Spleen (tissue), 11 donors: Measurements from ENCODE around the gene CFC1. TPM values are rescaled to one million over a fixed set of nuclear protein-coding genes. Genes with fewer than 3 reads are reported as not detected.
A peak's percentile ranks its signal among the peaks of the same experiment; 100 is the strongest.
"Not testable (repeated sequence)": the region's sequence is repeated elsewhere in the genome, so short reads cannot be mapped to it uniquely, and the experiment has no call there.

Source experiments
- DNase-seq: peaks from one replicate; pipeline ENCODE4 v3.0.0-alpha.2; 2020
- H3K27ac ChIP-seq, 8 donors: fragments of 200-600 bp; sonication (generic) in 7 of 8; 1 replicate in 4 of 8; 2 replicates in 4 of 8; pipeline versions ENCODE4 v1.5.0 to v1.8.0; 2016 to 2021; ENCODE audit warnings: inconsistent platforms in 4 of 8, mild to moderate bottlenecking in 4 of 8, moderate library complexity in 1 of 8
- H3K27me3 ChIP-seq, 7 donors: fragments of 200-600 bp; sonication (generic) in 6 of 7; replicated peaks in 1 of 7; 1 replicate in 4 of 7; 2 replicates in 3 of 7; pipeline versions ENCODE4 v1.5.0 to v1.8.0; 2016 to 2021; ENCODE audit warnings: inconsistent platforms in 3 of 7, mild to moderate bottlenecking in 1 of 7
- H3K36me3 ChIP-seq, 6 donors: fragments of 200-600 bp; sonication (generic) in 5 of 6; 1 replicate in 4 of 6; 2 replicates in 2 of 6; pipeline versions ENCODE4 v1.5.0 to v1.8.0; 2016 to 2021; ENCODE audit warnings: inconsistent platforms in 2 of 6
- H3K4me1 ChIP-seq, 6 donors: fragments of 200-600 bp; sonication (generic) in 5 of 6; 1 replicate in 3 of 6; 2 replicates in 3 of 6; pipeline versions ENCODE4 v1.5.0 to v1.8.0; 2016 to 2021; ENCODE audit warnings: inconsistent platforms in 3 of 6
- H3K4me3 ChIP-seq, 8 donors: fragments of 200-600 bp; sonication (generic) in 7 of 8; 1 replicate in 4 of 8; 2 replicates in 4 of 8; pipeline versions ENCODE4 v1.5.0 to v1.8.0; 2016 to 2021; ENCODE audit warnings: inconsistent platforms in 4 of 8, mild to moderate bottlenecking in 4 of 8, moderate library complexity in 2 of 8
- H3K9me3 ChIP-seq, 8 donors: fragments of 200-600 bp; sonication (generic) in 7 of 8; 1 replicate in 4 of 8; 2 replicates in 4 of 8; pipeline versions ENCODE4 v1.5.0 to v1.8.0; 2016 to 2021; ENCODE audit warnings: inconsistent platforms in 4 of 8
- WGBS, 5 donors: extraction: QIAGEN DNeasy Blood & Tissue Kit in 3 of 5; methylation state at CpG; one replicate each; pipeline versions ENCODE4 v1.1.5 to v1.1.7; 2013 to 2018; 5-methylcytosine and 5-hydroxymethylcytosine counted together
- intact Hi-C: fragments of 100-400 bp; cut with DNase I; formaldehyde crosslinking; loops from one replicate; pipeline ENCODE4 v1.15.0; 2023; ENCODE audit warnings: low total_unique reads
- polyA plus RNA-seq, 3 donors: library from polyadenylated mRNA; stranded (reverse); fragments of 200-250 nt; gene quantifications; one replicate each; pipeline ENCODE4 v1.2.1, GENCODE V29; 2013
- total RNA-seq, 7 donors: library from RNA; depleted of rRNA in 3 of 7; stranded (reverse); fragments of >200 nt in 3 of 7; fragmentation: NEBNext Ultra II Directional in 4 of 7; extraction: Animal tissue kit (Norgen Biotek cat#: 25700) in 4 of 7; gene quantifications; one replicate each; pipeline versions ENCODE4 v1.1.0 to v1.2.1, GENCODE V29; 2016 to 2021
- donor health status: healthy with polysubstance abuse.
- donor health status: DM: no; HTN: no; CAD: no; lungs with moderate emphysema.
- donor health status: DM: no; HTN: no; CAD: no.
- donor health status: Bipolar disorder and iron deficiency.
- donor health status: healthy.
- donor health status: DM: no; HTN: no; CAD: no.
- donor health status: DM: yes; HTN: yes; CAD: no.

Gene CFC1
- total and polyA plus RNA-seq, 10 donors = 0.11 TPM; not detected in 9

DNA sequence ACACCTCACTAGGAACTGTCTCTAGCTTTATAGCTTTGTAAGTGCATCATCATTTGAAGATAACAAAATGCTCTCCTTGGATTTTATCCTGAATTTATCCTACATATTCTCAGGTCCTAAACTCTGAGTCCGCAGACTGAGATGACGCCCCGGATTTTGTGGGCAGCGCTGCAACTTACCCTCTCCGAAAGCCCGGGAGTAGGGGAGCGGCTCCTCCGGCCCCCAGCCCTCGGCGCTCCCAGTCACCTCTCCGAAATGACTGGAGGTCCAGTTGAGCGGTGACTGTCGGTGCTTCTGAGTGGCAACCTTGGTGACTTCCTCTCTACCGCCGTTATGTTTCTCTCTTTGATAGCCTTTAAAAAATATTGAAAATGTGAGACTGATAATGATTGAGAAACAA lies 912 bp downstream of the CFC1 start:
- H3K36me3 ChIP-seq, H3K4me1 ChIP-seq, H3K27ac ChIP-seq, H3K4me3 ChIP-seq, H3K9me3 ChIP-seq, intact Hi-C loops: not testable (repeated sequence)
- 9 to 16% (median 14%) methylated on average over 13 of the region's 15 CpGs for WGBS, 5 donors
- DNase-seq = peak; percentile 45
- peaks cover 0 to 16% (median 0%) of the 10 kb centered on the region in 7 donors for H3K27me3 ChIP-seq

DNA sequence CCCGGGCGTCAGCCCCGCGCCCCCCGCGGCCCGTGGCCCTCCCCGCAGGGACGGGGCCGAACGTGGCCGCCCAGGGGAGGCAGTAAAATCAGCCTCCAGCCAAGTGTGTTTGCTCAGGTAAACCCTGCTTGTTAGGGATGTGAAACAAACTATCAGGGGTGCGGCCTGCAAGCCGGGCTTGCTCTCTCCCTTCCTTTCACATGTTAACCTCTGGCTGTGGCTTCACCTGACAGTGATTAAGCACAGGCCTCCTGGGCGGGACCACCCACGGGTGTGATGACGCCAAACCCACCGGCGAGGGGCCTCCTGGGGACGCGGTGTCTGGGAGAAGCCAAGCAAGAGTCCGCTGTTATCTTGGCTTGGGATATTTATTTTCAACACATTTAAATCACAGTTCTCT lies 1.4 kb downstream of the CFC1 start:
- no CpG with 5 or more reads among the region's 22 CpGs for WGBS, 5 donors

DNA sequence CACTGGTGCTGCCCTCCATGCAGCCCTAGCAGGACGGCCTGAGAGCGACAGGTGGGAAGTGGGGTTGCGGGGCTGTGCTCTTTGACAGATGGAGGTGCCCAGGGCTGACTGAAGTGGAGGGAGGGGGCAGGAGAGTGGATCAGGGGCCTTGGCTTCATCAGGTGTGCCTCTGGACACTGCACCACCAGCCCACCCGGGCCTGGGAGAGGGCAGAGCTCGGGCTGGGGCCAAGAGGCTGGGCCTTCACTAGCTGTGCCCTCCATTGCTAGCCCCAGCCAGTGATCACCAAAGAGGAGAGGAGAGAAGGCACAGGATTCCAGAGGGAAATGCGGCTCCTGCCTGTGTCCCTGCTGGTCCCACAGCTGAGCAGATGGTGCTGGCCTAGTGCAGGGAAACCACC lies 2.6 kb downstream of the CFC1 start:
- H3K27ac ChIP-seq, H3K36me3 ChIP-seq, H3K4me1 ChIP-seq, intact Hi-C loops, H3K4me3 ChIP-seq, H3K9me3 ChIP-seq: not testable (repeated sequence)
- H3K27me3 ChIP-seq = peaks cover 0 to 13% (median 0%) of the 10 kb centered on the region in 7 donors
- 56 to 75% (median 66%) methylated on average over 1 to 2 of the region's 6 CpGs; no CpG with 5 or more reads in 1 of the 5 donors for WGBS, 5 donors
- peak; percentile 38 for DNase-seq

More for the DNA sequence above, 1.4 kb downstream of the CFC1 start:
- H3K4me1 ChIP-seq, H3K27ac ChIP-seq, intact Hi-C loops, H3K4me3 ChIP-seq, H3K36me3 ChIP-seq, H3K9me3 ChIP-seq, DNase-seq: not testable (repeated sequence)
- H3K27me3 ChIP-seq = peaks cover 0 to 17% (median 0%) of the 10 kb centered on the region in 7 donors

- intact Hi-C loops, H3K27ac ChIP-seq, H3K36me3 ChIP-seq, H3K4me1 ChIP-seq, H3K9me3 ChIP-seq, H3K4me3 ChIP-seq: not testable (repeated sequence)
- WGBS, 5 donors = 68 to 88% (median 80%) methylated on average over 2 to 3 of the region's 4 CpGs
- DNase-seq = peak; percentile 13
- H3K27me3 ChIP-seq = peaks cover 0 to 13% (median 0%) of the 10 kb centered on the region in 7 donors
Observed at GRCh38 chr2:130594011-130594410, 5.4 kb downstream of the CFC1 start.

- H3K9me3 ChIP-seq, H3K27me3 ChIP-seq, DNase-seq, H3K4me3 ChIP-seq, H3K4me1 ChIP-seq, H3K27ac ChIP-seq, intact Hi-C loops, H3K36me3 ChIP-seq: not testable (repeated sequence)
- WGBS, 5 donors = 13 to 28% (median 22%) methylated on average over 6 to 9 of the region's 40 CpGs
Observed at GRCh38 chr2:130592791-130593414, 6.5 kb downstream of the CFC1 start.

DNA sequence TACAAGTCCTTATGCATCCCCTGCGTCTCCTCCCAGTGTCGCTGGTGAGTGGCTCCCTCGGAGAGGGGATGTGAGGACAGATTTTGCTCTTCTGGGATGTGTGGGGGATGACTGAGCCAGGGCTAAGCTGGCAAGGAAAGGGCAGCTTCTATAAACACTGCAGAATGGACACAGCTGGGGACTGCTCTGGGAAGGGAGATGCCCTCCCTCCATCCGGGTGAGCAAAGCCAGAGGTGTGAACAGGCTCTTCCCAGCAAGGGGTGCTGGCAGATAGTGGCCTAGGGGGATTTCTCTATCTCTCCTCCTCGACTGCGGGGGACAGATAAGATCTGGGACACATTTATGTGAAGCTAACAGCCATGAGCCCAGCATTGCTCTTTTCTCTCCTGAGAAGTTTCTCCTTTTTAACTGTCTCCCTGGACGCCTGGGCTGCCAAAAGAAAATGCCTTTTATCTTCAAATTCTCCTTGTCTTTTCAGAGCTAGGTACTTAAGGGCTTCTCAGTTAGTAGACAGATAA lies 8.5 kb downstream of the CFC1 start:
- H3K27me3 ChIP-seq, H3K4me3 ChIP-seq, H3K9me3 ChIP-seq, H3K27ac ChIP-seq, intact Hi-C loops, H3K4me1 ChIP-seq, H3K36me3 ChIP-seq: not testable (repeated sequence)
- peak; percentile 30 for DNase-seq
- WGBS, 5 donors = 11 to 21% (median 17%) methylated on average over 5 to 7 of the region's 7 CpGs

- H3K4me1 ChIP-seq, H3K36me3 ChIP-seq, DNase-seq, H3K9me3 ChIP-seq, H3K27ac ChIP-seq, H3K27me3 ChIP-seq, intact Hi-C loops, H3K4me3 ChIP-seq: not testable (repeated sequence)
- 42 to 59% (median 51%) methylated on average over 5 of the region's 8 CpGs for WGBS, 5 donors
Observed at GRCh38 chr2:130590170-130590841, 9.1 kb downstream of the CFC1 start.

DNA sequence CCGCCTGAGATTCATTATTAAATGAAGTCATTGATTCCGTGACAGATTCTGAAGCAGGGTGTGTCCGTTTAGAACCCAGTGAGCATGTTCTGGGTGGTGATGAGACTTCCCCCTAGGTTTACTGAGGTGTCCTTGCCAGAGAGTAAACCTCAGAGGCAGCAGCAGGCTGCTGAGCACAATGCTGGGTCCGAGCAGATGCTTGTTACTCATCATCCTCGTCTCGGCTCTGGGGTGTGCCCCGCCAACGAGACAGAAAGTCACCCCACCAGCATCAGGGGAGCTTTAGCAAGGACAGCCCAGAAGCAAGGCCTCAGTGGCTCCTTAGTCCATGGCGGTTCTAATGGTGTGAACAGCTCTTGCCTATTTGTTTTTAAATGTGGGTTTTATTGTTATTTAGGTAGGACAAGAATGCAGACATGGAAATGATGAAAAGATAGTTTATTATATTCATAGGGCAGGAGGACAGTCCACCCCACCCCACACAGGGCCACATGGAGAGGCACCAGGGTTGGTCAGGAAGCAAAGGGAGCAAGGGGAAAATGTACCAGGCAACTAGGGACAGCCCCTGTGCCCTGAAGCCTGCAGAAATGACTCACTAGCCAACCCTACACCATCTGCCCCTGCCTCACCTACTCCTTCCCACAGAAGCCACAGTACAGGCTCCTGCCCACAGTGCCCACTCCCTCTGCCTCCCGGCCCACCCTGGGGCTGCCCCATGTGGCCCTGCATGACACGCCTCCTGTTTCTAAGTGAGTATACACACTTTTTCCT lies 10.5 kb downstream of the CFC1 start:
- H3K27ac ChIP-seq, intact Hi-C loops, H3K9me3 ChIP-seq, H3K27me3 ChIP-seq, H3K4me3 ChIP-seq, H3K4me1 ChIP-seq, H3K36me3 ChIP-seq: not testable (repeated sequence)
- WGBS, 5 donors = 83 to 88% methylated on average over 2 to 3 of the region's 11 CpGs; no CpG with 5 or more reads in 3 of the 5 donors
- DNase-seq = peak; percentile 38

DNA sequence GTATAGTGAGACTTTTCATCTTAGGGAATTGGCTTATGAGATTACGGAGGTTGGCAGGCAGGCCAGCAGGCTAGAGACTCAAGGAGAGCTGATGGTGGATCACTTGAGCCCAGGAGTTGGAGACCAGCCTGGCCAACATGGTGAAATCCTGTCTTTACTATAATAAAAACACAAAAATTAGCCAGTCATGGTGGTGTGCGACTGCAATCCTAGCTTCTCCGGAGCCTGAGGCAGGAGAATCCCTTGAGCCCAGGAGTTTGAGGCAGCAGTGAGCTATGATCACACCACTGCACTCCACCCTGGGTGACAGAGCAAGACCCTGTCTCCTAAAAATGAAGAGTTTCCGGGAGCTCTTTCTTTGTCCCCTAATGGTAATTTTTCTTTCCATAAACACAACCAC lies 14.6 kb downstream of the CFC1 start:
- H3K4me1 ChIP-seq, H3K9me3 ChIP-seq, H3K27me3 ChIP-seq, H3K36me3 ChIP-seq, H3K4me3 ChIP-seq, intact Hi-C loops, H3K27ac ChIP-seq: not testable (repeated sequence)
- DNase-seq = peak; percentile 16
- WGBS, 5 donors = 88 to 95% (median 94%) methylated on average over 2 of the region's 4 CpGs

DNA sequence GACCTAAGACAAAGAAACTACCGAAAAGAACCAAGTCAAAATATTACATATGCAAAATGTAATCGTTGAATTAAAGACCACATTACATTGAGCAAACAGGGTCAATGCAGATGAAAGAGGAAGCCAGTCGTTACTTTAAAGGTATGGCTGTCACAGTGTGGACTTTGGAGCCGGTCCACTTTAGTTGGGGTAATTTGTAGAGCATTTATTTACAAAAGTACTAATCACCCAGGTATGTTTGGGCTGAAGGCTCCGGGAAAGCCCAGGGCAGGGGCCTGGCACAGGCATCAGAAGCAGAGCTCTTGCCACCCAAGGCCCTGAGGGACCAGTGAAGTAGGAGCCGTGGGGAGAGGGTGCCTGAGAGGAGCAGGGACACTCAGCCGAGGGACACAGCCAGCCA lies 15.8 kb downstream of the CFC1 start:
- H3K9me3 ChIP-seq, H3K36me3 ChIP-seq, H3K27ac ChIP-seq, H3K4me1 ChIP-seq, H3K27me3 ChIP-seq, DNase-seq, intact Hi-C loops, H3K4me3 ChIP-seq: not testable (repeated sequence)
- WGBS, 5 donors = 62 to 70% (median 64%) methylated on average over 3 to 5 of the region's 7 CpGs

DNA sequence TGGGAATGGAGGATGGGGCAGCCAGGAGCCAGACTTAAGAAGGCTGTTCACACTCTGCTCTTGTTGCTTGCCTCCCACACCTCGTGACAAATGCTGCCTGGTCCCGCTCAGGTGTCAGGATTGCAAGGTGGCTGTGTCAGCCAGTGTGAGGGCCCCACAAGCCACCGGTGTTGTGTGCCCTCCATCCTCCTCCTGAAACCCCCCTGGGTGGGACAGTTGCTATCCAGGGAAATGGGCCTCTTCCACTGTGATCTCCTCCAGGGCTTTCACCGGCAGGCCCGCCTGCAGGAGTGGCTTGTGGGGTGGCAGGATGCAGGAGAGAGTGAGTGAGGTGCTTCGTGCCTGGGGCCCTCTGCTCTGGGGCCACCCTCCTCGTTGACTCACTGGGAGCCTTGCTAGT lies 16.4 kb downstream of the CFC1 start:
- 38 to 72% (median 62%) methylated on average over 1 to 3 of the region's 7 CpGs; no CpG with 5 or more reads in 1 of the 5 donors for WGBS, 5 donors
- H3K36me3 ChIP-seq, H3K9me3 ChIP-seq, H3K27ac ChIP-seq, intact Hi-C loops, H3K4me1 ChIP-seq, H3K27me3 ChIP-seq, H3K4me3 ChIP-seq: not testable (repeated sequence)
- peak; percentile 11 for DNase-seq
